GM12872 (cell line): ENCODE measurements around the gene UCP3.

Source experiments
- CTCF ChIP-seq: IDR thresholded peaks from 3 replicates; pipeline ENCODE4 v1.5.1; 2011; ENCODE audit warnings: low read depth, mild to moderate bottlenecking, low read length, moderate library complexity; ENCODE audit not compliant: insufficient read depth

Gene UCP3

GRCh38 chr11:73950869-73951710, 57.8 kb downstream of the UCP3 start, which contains the start of gene DNAJB13:
DNAJB13 (plus strand) TSS chr11:73951026; CDS start chr11:73951070, 44 bp downstream.
- TF ChIP-seq CTCF, result no peak
